ENCODE data around the gene ACACA. TPM values are rescaled to one million over a fixed set of nuclear protein-coding genes. Genes with fewer than 3 reads are reported as not detected.

ACACA gene
- total RNA-seq, 2 experiments from 2014 or later: 57.2 to 61.1 TPM

- intact Hi-C loops (cut with DNase I, micrococcal nuclease): no loop called here
- POLR2A ChIA-PET: no interaction called here
- H3K4me3 Mint-ChIP-seq: no peak overlapping the region
- CTCF ChIA-PET: no interaction called here
- ATAC-seq (no peak), DNase-seq (no peak)
- no peaks in the 10 kb centered on the region for H3K27me3 Mint-ChIP-seq
- no peak overlapping the region for H3K27ac Mint-ChIP-seq
- H3K9me3 Mint-ChIP-seq (ENCODE audit: low read depth): peaks cover 8% of the 10 kb centered on the region
- H3K4me1 Mint-ChIP-seq: no peaks in the 10 kb centered on the region
- H3K36me3 Mint-ChIP-seq (ENCODE audit: low read depth): peaks cover 50% of the 10 kb centered on the region
These were observed 145.3 kb downstream of the ACACA start for GRCh38 chr17:37261286-37261685.

DNA sequence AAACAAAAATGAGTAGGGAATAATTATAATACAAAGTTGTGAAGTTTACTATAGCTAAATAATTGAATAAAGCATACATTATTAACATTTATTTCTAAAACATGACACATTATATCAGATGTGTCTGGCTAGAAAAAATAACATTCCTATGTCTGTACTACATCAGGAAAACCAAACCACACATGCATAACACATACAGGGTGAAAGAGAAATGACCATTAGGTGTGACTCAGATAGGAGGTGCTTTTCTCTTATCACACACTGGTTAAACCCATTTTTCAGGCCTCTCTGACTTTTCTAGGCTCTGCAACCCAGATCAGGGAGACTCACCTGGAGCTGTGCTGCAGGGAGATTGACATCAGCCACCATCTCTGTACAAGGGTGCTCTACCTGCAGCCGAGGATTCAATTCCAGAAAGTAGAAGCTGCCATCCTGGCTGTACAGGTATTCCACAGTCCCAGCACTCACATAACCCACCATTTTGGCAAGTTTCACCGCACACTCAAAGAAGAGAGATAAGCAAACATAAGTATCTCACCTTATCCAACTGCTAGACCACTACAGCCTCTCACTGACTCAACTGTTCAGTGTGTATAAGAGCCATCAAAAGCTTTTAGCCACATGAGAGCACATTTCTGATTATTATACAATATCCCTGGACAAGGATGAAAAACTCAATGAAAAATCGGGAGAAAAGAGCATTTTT lies 147.5 kb downstream of the ACACA start:
- DNase-seq: no peak
- no peaks in the 10 kb centered on the region for H3K27me3 Mint-ChIP-seq
- ATAC-seq: no peak
- H3K27ac Mint-ChIP-seq: no peak overlapping the region
- H3K9me3 Mint-ChIP-seq (ENCODE audit: low read depth): no peaks in the 10 kb centered on the region
- POLR2A ChIA-PET: no interaction called here
- intact Hi-C loops (cut with DNase I, micrococcal nuclease): no loop called here
- H3K36me3 Mint-ChIP-seq (ENCODE audit: low read depth): peaks cover 29% of the 10 kb centered on the region
- H3K4me1 Mint-ChIP-seq: no peaks in the 10 kb centered on the region
- H3K4me3 Mint-ChIP-seq: no peak overlapping the region
- CTCF ChIA-PET: interaction anchor here (0.5 kb wide), 1 partner anchor 168 kb away, joined by 3 read pairs; no protein-coding TSS in a partner anchor

GRCh38 chr17:37256627-37257026 lies 150.0 kb downstream of the ACACA start:
- intact Hi-C loops (cut with DNase I, micrococcal nuclease): no loop called here
- POLR2A ChIA-PET: no interaction called here

DNA sequence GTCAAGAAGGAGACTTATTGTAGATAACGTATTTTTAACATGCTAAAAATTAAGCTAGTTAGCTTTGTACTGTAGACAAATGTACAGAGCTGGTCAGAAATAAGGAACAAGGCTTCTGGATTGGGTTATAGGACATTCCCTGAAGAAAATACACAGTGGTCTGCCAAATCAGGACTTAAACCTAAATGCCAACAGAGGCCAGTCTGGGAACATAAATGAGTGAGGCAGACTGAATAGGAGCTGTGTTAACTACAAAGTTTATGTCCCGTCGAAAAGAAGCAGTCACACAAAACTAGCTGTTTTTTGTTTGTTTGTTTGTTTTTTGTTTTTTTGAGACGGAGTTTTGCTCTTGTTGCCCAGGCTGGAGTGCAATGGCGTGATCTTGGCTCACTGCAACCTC lies 151.2 kb downstream of the ACACA start:
- Mint-ChIP-seq H3K27me3 (no peaks in the 10 kb centered on the region), H3K9me3 (ENCODE audit: low read depth) (no peaks in the 10 kb centered on the region), H3K36me3 (ENCODE audit: low read depth) (peaks cover 29% of the 10 kb centered on the region), H3K27ac (no peak overlapping the region), H3K4me3 (no peak overlapping the region), H3K4me1 (no peaks in the 10 kb centered on the region)
- DNase-seq: no peak
- ChIA-PET CTCF (interaction anchor here (0.7 to 1.6 kb wide), 3 partner anchors 16 to 1037 kb away, joined by 3 to 4 read pairs (median 4); no protein-coding TSS in a partner anchor), POLR2A (no interaction called here)
- intact Hi-C loops (cut with DNase I, micrococcal nuclease): no loop called here
- no peak for ATAC-seq

More at GRCh38 chr17:37256627-37257026, 150.0 kb downstream of the ACACA start:
- CTCF ChIA-PET: interaction anchor here (1.6 kb wide), 1 partner anchor 17 kb away, joined by 4 read pairs; no protein-coding TSS in a partner anchor
- Mint-ChIP-seq H3K27ac (no peak overlapping the region), H3K4me1 (no peaks in the 10 kb centered on the region), H3K4me3 (no peak overlapping the region), H3K36me3 (ENCODE audit: low read depth) (peaks cover 34% of the 10 kb centered on the region), H3K9me3 (ENCODE audit: low read depth) (no peaks in the 10 kb centered on the region), H3K27me3 (no peaks in the 10 kb centered on the region)
- ATAC-seq: no peak
- no peak for DNase-seq

GRCh38 chr17:37247825-37248224 lies 158.8 kb downstream of the ACACA start:
- DNase-seq: no peak
- ChIA-PET POLR2A (no interaction called here), CTCF (no interaction called here)
- intact Hi-C loops (cut with DNase I, micrococcal nuclease): no loop called here
- no peak for ATAC-seq
- H3K27me3 Mint-ChIP-seq: no peaks in the 10 kb centered on the region
- H3K9me3 Mint-ChIP-seq (ENCODE audit: low read depth): no peaks in the 10 kb centered on the region
- H3K4me1 Mint-ChIP-seq: no peaks in the 10 kb centered on the region
- no peak overlapping the region for H3K27ac Mint-ChIP-seq
- H3K4me3 Mint-ChIP-seq: no peak overlapping the region
- peaks cover 46% of the 10 kb centered on the region for H3K36me3 Mint-ChIP-seq (ENCODE audit: low read depth)

DNA sequence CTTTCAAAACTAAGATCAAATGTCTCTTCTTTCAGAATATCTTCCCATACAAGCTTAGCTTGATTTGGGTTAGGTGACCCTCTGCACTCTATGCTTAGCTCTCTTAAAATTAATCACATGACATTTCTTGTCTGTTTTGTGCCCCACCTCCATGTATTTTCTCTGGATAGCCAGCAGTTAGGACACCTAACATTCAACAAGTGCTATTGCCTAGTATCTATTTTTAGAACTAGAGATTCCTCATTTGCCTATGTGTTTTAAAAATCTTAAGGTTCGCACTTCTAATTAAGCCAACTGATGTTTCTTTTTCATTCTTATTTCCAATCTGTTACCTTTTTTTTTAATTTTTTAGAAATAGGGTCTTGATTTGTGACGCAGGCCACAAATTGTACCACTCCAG lies 160.6 kb downstream of the ACACA start:
- Mint-ChIP-seq H3K36me3 (ENCODE audit: low read depth) (peaks cover 43% of the 10 kb centered on the region), H3K27me3 (no peaks in the 10 kb centered on the region), H3K4me1 (no peaks in the 10 kb centered on the region), H3K4me3 (no peak overlapping the region), H3K9me3 (ENCODE audit: low read depth) (no peaks in the 10 kb centered on the region), H3K27ac (no peak overlapping the region)
- no peak for ATAC-seq
- ChIA-PET CTCF (no interaction called here), POLR2A (no interaction called here)
- DNase-seq: no peak
- intact Hi-C loops (cut with DNase I, micrococcal nuclease): no loop called here

DNA sequence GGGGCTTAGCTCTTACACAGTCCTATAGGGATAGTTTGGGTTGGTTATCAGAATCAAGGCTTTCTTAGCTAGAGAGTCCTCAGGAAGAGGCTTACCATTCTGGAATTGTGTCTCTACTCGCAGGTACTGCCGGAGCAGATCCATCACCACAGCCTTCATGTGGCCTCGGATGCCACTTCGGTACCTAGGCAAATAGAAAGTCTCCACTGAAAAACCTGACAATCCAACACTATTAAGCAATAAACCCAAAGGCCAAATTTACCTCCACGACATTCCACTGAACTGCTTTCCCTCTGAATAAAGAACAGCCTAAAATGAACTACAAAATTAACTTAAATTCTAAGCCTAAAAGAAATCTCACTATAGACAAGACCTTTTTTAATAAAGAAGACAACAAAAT lies 166.3 kb downstream of the ACACA start:
- Mint-ChIP-seq H3K4me3 (no peak overlapping the region), H3K27me3 (no peaks in the 10 kb centered on the region), H3K9me3 (ENCODE audit: low read depth) (no peaks in the 10 kb centered on the region), H3K27ac (no peak overlapping the region), H3K36me3 (ENCODE audit: low read depth) (peaks cover 39% of the 10 kb centered on the region), H3K4me1 (no peaks in the 10 kb centered on the region)
- intact Hi-C loops (cut with DNase I, micrococcal nuclease): no loop called here
- ATAC-seq (no peak), DNase-seq (no peak)
- CTCF ChIA-PET: interaction anchor here (0.7 to 1.3 kb wide), 12 partner anchors 8 to 638 kb away, joined by 3 to 5 read pairs (median 3); no protein-coding TSS in a partner anchor
- POLR2A ChIA-PET: no interaction called here

- ATAC-seq (no peak), DNase-seq (no peak)
- POLR2A ChIA-PET: no interaction called here
- no peaks in the 10 kb centered on the region for H3K4me1 Mint-ChIP-seq
- H3K36me3 Mint-ChIP-seq (ENCODE audit: low read depth): peaks cover 36% of the 10 kb centered on the region
- H3K27me3 Mint-ChIP-seq: no peaks in the 10 kb centered on the region
- H3K9me3 Mint-ChIP-seq (ENCODE audit: low read depth): no peaks in the 10 kb centered on the region
- intact Hi-C loops (cut with DNase I, micrococcal nuclease): loop anchor here (1.0 to 2.0 kb wide), 2 partner anchors 611 kb away; no protein-coding TSS in a partner anchor
- H3K27ac Mint-ChIP-seq: no peak overlapping the region
- H3K4me3 Mint-ChIP-seq: no peak overlapping the region
- CTCF ChIA-PET: interaction anchor here (0.5 to 1.3 kb wide), 13 partner anchors 9 to 637 kb away, joined by 3 to 5 read pairs (median 3); no protein-coding TSS in a partner anchor
These were observed 166.8 kb downstream of the ACACA start for GRCh38 chr17:37239690-37240334.

GRCh38 chr17:37234106-37234505 lies 172.5 kb downstream of the ACACA start:
- intact Hi-C loops (cut with DNase I, micrococcal nuclease): no loop called here
- ChIA-PET CTCF (interaction anchor here (1.1 kb wide), 1 partner anchor 24 kb away, joined by 3 read pairs; no protein-coding TSS in a partner anchor), POLR2A (no interaction called here)
- Mint-ChIP-seq H3K4me3 (no peak overlapping the region), H3K4me1 (no peaks in the 10 kb centered on the region), H3K9me3 (ENCODE audit: low read depth) (no peaks in the 10 kb centered on the region), H3K36me3 (ENCODE audit: low read depth) (peaks cover 42% of the 10 kb centered on the region), H3K27ac (no peak overlapping the region), H3K27me3 (no peaks in the 10 kb centered on the region)
- ATAC-seq: no peak
- no peak for DNase-seq

- no peaks in the 10 kb centered on the region for H3K9me3 Mint-ChIP-seq (ENCODE audit: low read depth)
- H3K27ac Mint-ChIP-seq: no peak overlapping the region
- DNase-seq: no peak
These were observed 173.6 kb downstream of the ACACA start for GRCh38 chr17:37233036-37233435.

DNA sequence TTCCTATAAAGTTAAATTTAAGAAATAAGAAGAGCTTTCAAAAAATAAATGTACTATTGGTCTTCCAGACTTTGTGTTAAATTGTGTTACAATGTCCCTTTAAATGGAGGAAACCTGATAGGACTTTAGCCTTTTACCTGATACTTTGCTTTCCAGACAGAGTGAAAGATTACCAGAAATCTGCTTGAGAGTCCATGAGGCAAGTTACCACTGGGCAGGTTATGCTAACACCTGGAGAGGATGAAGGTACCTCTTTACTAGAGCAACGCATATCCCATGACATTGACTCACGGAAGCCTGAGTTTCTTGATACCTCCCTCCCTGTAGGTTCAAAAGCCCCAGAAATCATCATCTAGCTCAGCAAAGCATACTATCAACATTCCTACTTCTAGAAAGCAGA lies 174.7 kb downstream of the ACACA start:
- H3K27me3 Mint-ChIP-seq: no peaks in the 10 kb centered on the region
- intact Hi-C loops (cut with DNase I, micrococcal nuclease): no loop called here
- H3K27ac Mint-ChIP-seq: no peak overlapping the region
- H3K9me3 Mint-ChIP-seq (ENCODE audit: low read depth): no peaks in the 10 kb centered on the region
- no peaks in the 10 kb centered on the region for H3K4me1 Mint-ChIP-seq
- POLR2A ChIA-PET: no interaction called here
- H3K4me3 Mint-ChIP-seq: no peak overlapping the region
- no peak for DNase-seq
- ATAC-seq: no peak
- CTCF ChIA-PET: interaction anchor here (1.0 to 1.7 kb wide), 3 partner anchors 10 to 92 kb away, joined by 5 read pairs; no protein-coding TSS in a partner anchor
- H3K36me3 Mint-ChIP-seq (ENCODE audit: low read depth): peaks cover 36% of the 10 kb centered on the region

More at GRCh38 chr17:37233036-37233435, 173.6 kb downstream of the ACACA start:
- peaks cover 41% of the 10 kb centered on the region for H3K36me3 Mint-ChIP-seq (ENCODE audit: low read depth)
- ChIA-PET POLR2A (interaction anchor here (0.6 kb wide), 1 partner anchor 617 kb away, joined by 3 read pairs; no protein-coding TSS in a partner anchor), CTCF (interaction anchor here (1.2 to 1.7 kb wide), 3 partner anchors 9 to 21 kb away, joined by 3 to 5 read pairs (median 5); no protein-coding TSS in a partner anchor)
- no peaks in the 10 kb centered on the region for H3K27me3 Mint-ChIP-seq
- H3K4me1 Mint-ChIP-seq: no peaks in the 10 kb centered on the region
- H3K4me3 Mint-ChIP-seq: no peak overlapping the region
- ATAC-seq: no peak
- intact Hi-C loops (cut with DNase I, micrococcal nuclease): no loop called here

DNA sequence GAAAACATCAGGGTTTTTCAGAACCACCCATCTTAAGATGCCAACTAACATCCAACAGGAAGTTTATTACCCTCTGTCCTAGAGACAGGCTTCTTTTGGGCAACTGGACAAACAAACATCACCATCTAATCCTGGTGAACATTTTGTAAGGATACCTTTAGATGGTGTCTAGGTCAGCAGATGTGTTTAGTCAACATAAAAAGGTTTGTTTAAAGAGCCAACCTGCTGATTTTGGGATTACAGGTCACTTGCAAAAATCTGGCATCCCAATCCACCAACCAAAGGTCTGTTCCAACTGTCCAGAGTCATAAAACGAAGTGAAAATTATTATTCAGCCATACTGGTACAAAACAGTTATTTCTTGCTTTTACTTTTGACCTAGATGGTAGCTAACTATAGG lies 176.0 kb downstream of the ACACA start:
- DNase-seq (no peak), ATAC-seq (no peak)
- Mint-ChIP-seq H3K27ac (no peak overlapping the region), H3K4me1 (no peaks in the 10 kb centered on the region), H3K4me3 (no peak overlapping the region), H3K27me3 (no peaks in the 10 kb centered on the region), H3K9me3 (ENCODE audit: low read depth) (no peaks in the 10 kb centered on the region), H3K36me3 (ENCODE audit: low read depth) (peaks cover 30% of the 10 kb centered on the region)
- intact Hi-C loops (cut with DNase I, micrococcal nuclease): no loop called here
- ChIA-PET CTCF (interaction anchor here (1.0 kb wide), 1 partner anchor 91 kb away, joined by 5 read pairs; no protein-coding TSS in a partner anchor), POLR2A (no interaction called here)

All from activated CD4-positive, alpha-beta T cell treated with anti-CD3 and anti-CD28 coated beads for 36 hours (primary cell).